ENCODE results near the gene SPOCK2.

SPOCK2 gene

GRCh38 chr10:72058347-72058898, 29.9 kb downstream of the SPOCK2 start:
- no peak for DNase-seq (ENCODE audit: low read depth in 2 of 2, low spot score in 1 of 2)

- no peak for DNase-seq (ENCODE audit: low read depth in 2 of 2, low spot score in 1 of 2)
Measured at GRCh38 chr10:72056932-72057751, 31.2 kb downstream of the SPOCK2 start.

GRCh38 chr10:72056113-72056512, 32.2 kb downstream of the SPOCK2 start:
- no peak for DNase-seq (ENCODE audit: low read depth in 2 of 2, low spot score in 1 of 2)

GRCh38 chr10:72053690-72054089, 34.7 kb downstream of the SPOCK2 start:
- DNase-seq (ENCODE audit: low read depth in 2 of 2, low spot score in 1 of 2), result no peak

GRCh38 chr10:72050873-72051272, 37.5 kb downstream of the SPOCK2 start:
- DNase-seq (ENCODE audit: low read depth in 2 of 2, low spot score in 1 of 2), result no peak

GRCh38 chr10:72049969-72050781, 38.2 kb downstream of the SPOCK2 start:
- DNase-seq (ENCODE audit: low read depth in 2 of 2, low spot score in 1 of 2), result no peak

- DNase-seq (ENCODE audit: low read depth in 2 of 2, low spot score in 1 of 2), result no peak
Measured at GRCh38 chr10:72049472-72049871, 38.9 kb downstream of the SPOCK2 start.

- peak; percentile 80 to 93 for DNase-seq (ENCODE audit: low read depth in 2 of 2, low spot score in 1 of 2)
Measured at GRCh38 chr10:72048450-72049124, 39.8 kb downstream of the SPOCK2 start.

GRCh38 chr10:72045586-72045985, 42.8 kb downstream of the SPOCK2 start:
- DNase-seq (ENCODE audit: low read depth in 2 of 2, low spot score in 1 of 2), result no peak

GRCh38 chr10:72044417-72045041, 43.8 kb downstream of the SPOCK2 start:
- no peak for DNase-seq (ENCODE audit: low read depth in 2 of 2, low spot score in 1 of 2)

GRCh38 chr10:72043016-72043834, 45.1 kb downstream of the SPOCK2 start:
- DNase-seq (ENCODE audit: low read depth in 2 of 2, low spot score in 1 of 2), result no peak

GRCh38 chr10:72041491-72041890, 46.9 kb downstream of the SPOCK2 start:
- no peak for DNase-seq (ENCODE audit: low read depth in 2 of 2, low spot score in 1 of 2)

GRCh38 chr10:72039377-72039776, 49.0 kb downstream of the SPOCK2 start:
- DNase-seq (ENCODE audit: low read depth in 2 of 2, low spot score in 1 of 2), result no peak

GRCh38 chr10:72038458-72039001, 49.8 kb downstream of the SPOCK2 start:
- no peak for DNase-seq (ENCODE audit: low read depth in 2 of 2, low spot score in 1 of 2)

GRCh38 chr10:72037811-72038210, 50.5 kb downstream of the SPOCK2 start:
- DNase-seq (ENCODE audit: low read depth in 2 of 2, low spot score in 1 of 2), result no peak

- no peak for DNase-seq (ENCODE audit: low read depth in 2 of 2, low spot score in 1 of 2)
Measured at GRCh38 chr10:72037266-72037665, 51.1 kb downstream of the SPOCK2 start.

- no peak for DNase-seq (ENCODE audit: low read depth in 2 of 2, low spot score in 1 of 2)
Measured at GRCh38 chr10:72035252-72035887, 53.0 kb downstream of the SPOCK2 start.

GRCh38 chr10:72034761-72035160, 53.6 kb downstream of the SPOCK2 start:
- DNase-seq (ENCODE audit: low read depth in 2 of 2, low spot score in 1 of 2), result no peak

GRCh38 chr10:72034040-72034499, 54.3 kb downstream of the SPOCK2 start:
- no peak for DNase-seq (ENCODE audit: low read depth in 2 of 2, low spot score in 1 of 2)

All from stimulated activated CD8-positive, alpha-beta memory T cell treated with anti-CD3 and anti-CD28 coated beads, Interleukin-4, amount 100 ng/mL, for 4 hours (primary cell).